Stimulated activated naive CD8-positive, alpha-beta T cell treated with anti-CD3 and anti-CD28 coated beads, Interleukin-15, Interleukin-2, amounts not matched to agents 100 U/mL and 50 U/mL, for 24 hours (primary cell): Measurements from ENCODE around the gene CBL.

ENCODE experiments used
- ATAC-seq: fragments of 150-1000 bp; cut with Tn5 transposase; one replicate; pipeline ENCODE4 v1.10.0; 2021
- DNase-seq: peaks from one replicate; pipeline ENCODE4 v3.0.0; 2021

CBL gene

GRCh38 chr11:119347242-119347641, 141.1 kb downstream of the CBL start:
- no peak for ATAC-seq

GRCh38 chr11:119347940-119348605, 141.9 kb downstream of the CBL start:
- DNase-seq (no peak), ATAC-seq (no peak)

More at GRCh38 chr11:119347242-119347641, 141.1 kb downstream of the CBL start:
- DNase-seq: no peak

GRCh38 chr11:119350302-119350701, 144.2 kb downstream of the CBL start:
- no peak for ATAC-seq
- no peak for DNase-seq

GRCh38 chr11:119351232-119351631, 145.1 kb downstream of the CBL start:
- ATAC-seq: no peak

GRCh38 chr11:119352857-119353260, 146.7 kb downstream of the CBL start:
- ATAC-seq: no peak

More at GRCh38 chr11:119351232-119351631, 145.1 kb downstream of the CBL start:
- DNase-seq: no peak

GRCh38 chr11:119355091-119355843, 149.1 kb downstream of the CBL start:
- no peak for DNase-seq
- no peak for ATAC-seq

More at GRCh38 chr11:119352857-119353260, 146.7 kb downstream of the CBL start:
- DNase-seq: no peak

GRCh38 chr11:119356349-119357031, 150.4 kb downstream of the CBL start:
- DNase-seq (peak; percentile 83), ATAC-seq (peak; percentile 84)

- ATAC-seq (no peak), DNase-seq (no peak)
Observed at GRCh38 chr11:119357074-119357473, 150.9 kb downstream of the CBL start.
